DMS153 treated with DMSO at 0.1 percent for 48 hours (cell line): ENCODE measurements around the gene CUEDC2.

Experiments used
- DNase-seq: peaks from one replicate; lab custom pipeline; 2025; ENCODE audit not compliant: unreplicated experiment; lab: John Stamatoyannopoulos, UW

CUEDC2 gene, protein sequence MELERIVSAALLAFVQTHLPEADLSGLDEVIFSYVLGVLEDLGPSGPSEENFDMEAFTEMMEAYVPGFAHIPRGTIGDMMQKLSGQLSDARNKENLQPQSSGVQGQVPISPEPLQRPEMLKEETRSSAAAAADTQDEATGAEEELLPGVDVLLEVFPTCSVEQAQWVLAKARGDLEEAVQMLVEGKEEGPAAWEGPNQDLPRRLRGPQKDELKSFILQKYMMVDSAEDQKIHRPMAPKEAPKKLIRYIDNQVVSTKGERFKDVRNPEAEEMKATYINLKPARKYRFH

GRCh38 chr10:102432162-102432950, at the start of gene CUEDC2:
CUEDC2 (minus strand) TSS chr10:102432574; CDS start chr10:102425188, 7,386 bp downstream.
- peak; percentile 89 for DNase-seq

- no peak for DNase-seq
Observed at GRCh38 chr10:102480396-102480795, 48.0 kb upstream of the CUEDC2 start.

- no peak for DNase-seq
Observed at GRCh38 chr10:102479651-102480050, 47.3 kb upstream of the CUEDC2 start.

DNA sequence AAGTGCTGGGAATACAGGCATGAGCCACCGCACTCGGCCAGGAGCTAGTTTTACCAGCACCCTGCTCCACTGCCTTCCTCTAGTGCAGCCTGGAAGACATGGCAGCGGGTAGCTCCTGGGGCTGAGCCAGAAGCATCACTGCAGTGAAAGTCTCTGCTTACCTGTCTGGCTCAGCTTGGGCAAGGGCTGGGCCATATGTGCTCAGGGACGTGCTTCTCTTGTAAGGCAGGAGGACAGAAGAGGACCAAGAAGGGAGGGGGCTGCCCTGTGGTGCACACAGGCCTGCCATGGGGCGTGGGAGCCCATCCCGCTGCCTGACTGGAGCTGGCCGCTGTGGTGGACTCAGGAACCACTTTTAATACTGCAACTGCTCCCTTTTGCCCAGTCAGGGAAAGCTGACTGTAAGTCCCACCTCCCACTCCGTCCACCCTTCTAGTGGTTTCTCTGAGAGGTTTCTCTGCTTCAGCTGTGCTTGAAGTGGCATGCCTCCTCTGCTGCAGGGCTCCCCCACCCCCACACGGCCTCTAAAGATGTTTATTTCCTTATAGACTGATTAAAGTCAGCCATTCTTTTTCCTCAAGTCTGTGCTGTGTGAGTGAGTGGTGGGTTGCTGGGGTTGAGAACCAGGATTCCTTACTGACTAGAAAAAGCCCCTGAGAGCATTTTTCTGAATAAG, 44.2 kb upstream of the CUEDC2 start:
- DNase-seq: no peak

DNA sequence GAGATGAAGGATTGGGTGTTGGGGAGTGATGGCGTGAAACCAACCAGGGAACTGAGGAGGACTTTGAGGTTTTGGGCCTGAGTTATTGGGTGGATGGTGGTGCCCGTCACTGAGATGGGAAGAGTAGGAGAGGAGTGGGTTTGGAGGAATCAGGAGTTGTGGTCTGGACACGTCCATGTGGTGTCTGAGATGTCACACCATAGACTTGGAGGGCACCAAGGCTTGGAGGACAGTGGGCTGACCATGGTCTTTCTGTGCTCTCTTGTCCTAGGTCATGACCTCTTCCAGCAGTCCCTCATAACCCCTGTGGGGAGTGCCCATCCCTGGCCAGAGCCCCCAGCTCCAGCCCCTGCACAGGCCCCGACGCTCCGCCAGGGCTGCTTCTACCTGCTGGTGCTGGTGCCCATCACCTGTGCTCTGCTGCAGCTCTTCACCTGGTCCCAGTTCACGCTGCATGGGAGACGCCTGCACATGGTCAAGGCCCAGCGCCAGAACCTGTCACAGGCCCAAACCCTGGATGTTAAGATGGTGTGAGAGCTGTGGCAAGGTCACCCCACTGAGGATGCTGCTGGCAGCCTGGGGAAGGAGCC, 43.2 kb upstream of the CUEDC2 start:
- DNase-seq: no peak

DNA sequence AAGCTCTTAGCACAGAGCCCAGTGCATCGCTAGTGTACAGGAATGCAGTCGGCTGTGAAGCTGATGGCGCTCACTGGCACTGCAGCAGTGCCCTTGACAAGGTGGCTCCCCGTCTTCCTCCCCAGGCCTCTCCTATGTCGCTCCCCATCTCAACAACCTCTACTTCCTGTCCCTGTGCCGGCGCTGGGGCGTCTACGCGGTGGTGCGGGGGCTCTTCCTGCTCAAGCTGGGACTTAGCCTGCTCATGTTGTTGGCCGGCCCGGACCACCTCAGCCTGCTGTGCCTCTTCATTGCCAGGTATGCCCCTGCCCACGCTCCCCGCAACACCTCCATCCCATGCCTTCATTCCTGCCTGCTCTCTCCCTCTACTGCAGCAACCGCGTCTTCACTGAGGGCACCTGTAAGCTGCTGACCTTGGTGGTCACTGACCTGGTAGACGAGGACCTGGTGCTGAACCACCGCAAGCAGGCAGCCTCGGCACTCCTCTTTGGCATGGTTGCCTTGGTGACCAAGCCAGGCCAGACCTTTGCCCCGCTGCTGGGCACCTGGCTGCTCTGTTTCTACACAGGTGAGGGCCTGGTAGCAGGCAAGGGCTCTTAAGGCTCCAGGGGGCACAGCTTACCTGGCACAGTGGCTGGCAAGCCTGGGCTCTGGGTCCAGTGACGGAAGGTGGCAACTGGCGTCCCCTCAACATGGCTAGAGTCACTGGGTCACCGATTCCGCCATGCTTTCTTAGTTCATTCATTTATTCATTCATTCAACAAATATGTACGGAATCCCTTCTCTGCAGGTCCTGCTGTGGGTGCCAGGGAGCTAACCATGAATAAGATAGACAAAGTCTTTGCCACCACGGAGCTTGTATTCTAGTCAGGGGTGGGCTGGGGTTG, 41.3 kb upstream of the CUEDC2 start:
- no peak for DNase-seq

GRCh38 chr10:102470579-102471546, 38.5 kb upstream of the CUEDC2 start:
- DNase-seq: no peak

DNA sequence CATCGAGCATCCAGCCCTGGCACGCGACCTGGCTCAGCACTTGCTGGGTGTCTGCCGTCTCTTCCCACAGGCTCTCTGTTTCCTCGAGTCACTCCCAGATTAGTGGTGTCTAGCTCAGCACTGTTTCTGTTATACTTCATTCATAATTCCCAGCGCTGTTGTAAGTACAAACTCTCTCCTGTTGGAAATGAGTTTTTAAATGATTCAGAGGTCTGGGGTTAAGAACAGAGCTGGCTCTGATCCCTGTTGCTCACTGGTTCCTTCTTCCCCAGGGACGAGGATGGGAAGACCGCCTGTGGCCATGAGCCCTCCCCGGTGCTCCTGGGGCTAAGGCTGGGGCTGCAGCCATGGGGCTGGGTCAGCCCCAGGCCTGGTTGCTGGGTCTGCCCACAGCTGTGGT, 36.3 kb upstream of the CUEDC2 start:
- no peak for DNase-seq

- DNase-seq: no peak
Observed at GRCh38 chr10:102467971-102468438, 35.6 kb upstream of the CUEDC2 start.

DNA sequence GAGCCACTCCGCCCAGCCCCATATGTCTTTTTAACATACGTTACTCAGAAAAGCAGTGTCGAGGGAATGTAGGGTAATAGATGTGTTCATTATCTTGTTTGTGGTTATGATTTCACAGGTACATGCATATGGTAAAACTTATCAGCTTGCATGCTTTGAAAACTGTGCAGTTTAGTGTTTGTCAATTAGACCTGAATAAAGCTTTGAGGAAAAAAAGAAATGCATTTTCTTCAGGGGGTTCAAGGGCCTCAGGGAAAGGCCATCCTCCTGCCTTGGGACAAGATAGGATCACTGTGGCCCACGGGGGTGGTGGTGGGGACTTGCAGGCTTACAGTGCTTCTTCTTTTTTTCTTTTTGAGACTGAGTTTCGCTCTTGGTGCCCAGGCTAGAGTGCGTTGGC, 34.9 kb upstream of the CUEDC2 start:
- no peak for DNase-seq

DNA sequence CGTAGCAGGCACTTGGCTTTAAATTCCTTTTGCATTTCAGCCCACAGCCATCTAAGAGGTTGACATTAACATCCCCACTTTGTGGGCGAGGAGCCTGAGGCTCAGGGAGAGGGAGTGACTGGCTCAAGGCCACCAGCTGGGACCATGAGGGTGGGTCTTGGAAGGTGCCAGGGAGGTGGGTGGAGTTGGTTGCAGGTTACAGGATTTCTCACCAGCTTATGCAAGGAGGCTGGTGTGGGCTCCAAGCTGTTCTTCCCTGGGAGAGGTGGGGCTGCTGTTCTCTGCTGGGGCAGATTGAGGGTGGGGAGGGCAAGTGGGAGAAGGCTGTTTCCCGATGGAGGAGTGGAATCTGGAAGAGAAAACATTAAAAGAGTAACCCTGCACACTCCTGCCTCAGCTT, 33.1 kb upstream of the CUEDC2 start:
- no peak for DNase-seq

- DNase-seq: no peak
Observed at GRCh38 chr10:102463983-102464382, 31.6 kb upstream of the CUEDC2 start.

- DNase-seq: no peak
Observed at GRCh38 chr10:102462512-102463054, 30.2 kb upstream of the CUEDC2 start.

- DNase-seq: peak; percentile 96
Observed at GRCh38 chr10:102461187-102462054, 29.0 kb upstream of the CUEDC2 start.

GRCh38 chr10:102460836-102461186, 28.4 kb upstream of the CUEDC2 start:
- no peak for DNase-seq

DNA sequence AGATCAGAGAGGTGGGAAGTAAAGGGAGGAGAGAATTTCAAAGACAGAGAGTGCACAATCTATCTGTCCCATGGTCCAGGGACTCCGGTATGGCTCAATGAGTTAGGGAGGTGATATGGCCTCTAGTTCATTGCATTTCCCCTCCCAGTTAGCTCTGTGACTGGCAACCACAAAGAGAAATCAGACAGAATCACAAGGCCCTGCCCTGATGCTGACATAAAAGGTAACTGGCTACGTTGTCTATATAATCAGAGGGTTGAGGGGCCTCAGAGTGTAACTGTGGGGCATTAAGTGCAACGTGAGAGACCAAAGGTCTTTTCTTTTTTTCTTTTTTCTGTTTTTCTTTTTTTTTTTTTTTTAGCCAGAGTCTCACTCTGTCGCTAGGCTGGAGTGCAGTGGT, 26.3 kb upstream of the CUEDC2 start:
- no peak for DNase-seq

DNA sequence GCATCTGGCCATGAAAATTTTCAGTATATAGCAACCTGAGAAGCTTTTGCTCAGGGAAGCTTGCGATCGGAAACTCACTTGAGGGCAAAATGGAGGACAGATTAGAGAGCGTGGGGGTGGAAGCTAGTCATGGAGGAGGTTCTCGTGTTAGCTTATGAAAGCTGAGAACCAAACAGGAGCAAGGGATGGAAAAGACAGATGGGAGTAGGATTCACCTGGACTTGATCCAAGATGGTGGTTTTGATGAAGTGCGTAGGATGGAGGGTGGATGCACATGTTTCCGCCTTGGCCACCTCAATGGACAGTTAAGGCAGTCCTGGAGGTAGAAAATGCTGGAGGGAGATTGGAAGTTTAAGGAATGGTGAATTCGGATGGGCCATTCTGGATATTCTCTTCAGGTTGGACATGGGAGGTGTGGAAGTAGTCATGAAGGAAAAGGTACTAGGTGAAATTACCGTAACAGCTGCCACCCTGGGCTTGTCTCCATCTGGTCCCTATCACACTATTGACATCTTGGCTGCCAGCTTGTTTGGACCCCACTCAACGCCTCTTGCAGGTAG, 25.3 kb upstream of the CUEDC2 start:
- DNase-seq: no peak
